Lung (tissue), 12 donors: ENCODE results near the gene FAM174C. TPM values are rescaled to one million over a fixed set of nuclear protein-coding genes. Genes with fewer than 3 reads are reported as not detected.

Experiments used
- ATAC-seq: fragments of 200-7000 bp; cut with Tn5 transposase; one replicate; pipeline ENCODE4 v1.9.1; 2020; ENCODE audit warnings: moderate number of reproducible peaks; ENCODE audit not compliant: insufficient read depth, low FRiP score
- DNase-seq, 3 donors: peaks; one replicate each; pipeline ENCODE4 v3.0.0-alpha.2; 2013 to 2017
- H3K27ac ChIP-seq, 2 donors: one replicate each; pipeline ENCODE4 v1.5.1; 2013; ENCODE audit warnings: mild to moderate bottlenecking in 2 of 2, moderate library complexity in 2 of 2, control low read depth in 1 of 2, inconsistent platforms in 1 of 2, low read depth in 1 of 2, low read length in 1 of 2
- H3K27me3 ChIP-seq, 3 donors: one replicate each; pipeline ENCODE4 v1.5.1; 2013; ENCODE audit warnings: low read length in 2 of 3; ENCODE audit not compliant: control insufficient read depth in 3 of 3, insufficient read depth in 3 of 3
- H3K36me3 ChIP-seq, 4 donors: one replicate each; pipeline ENCODE4 v1.5.1; 2013; ENCODE audit warnings: low read length in 4 of 4, mild to moderate bottlenecking in 1 of 4, moderate library complexity in 1 of 4; ENCODE audit not compliant: control insufficient read depth in 4 of 4, insufficient read depth in 4 of 4
- H3K4me1 ChIP-seq, 5 donors: one replicate each; pipeline ENCODE4 v1.5.1; 2013; ENCODE audit warnings: low read length in 5 of 5, mild to moderate bottlenecking in 2 of 5, moderate library complexity in 1 of 5; ENCODE audit not compliant: control insufficient read depth in 5 of 5, insufficient read depth in 5 of 5
- H3K4me3 ChIP-seq: one replicate; pipeline ENCODE4 v1.5.1; 2013; ENCODE audit warnings: mild to moderate bottlenecking, control low read depth, moderate library complexity
- H3K9ac ChIP-seq, 2 donors: one replicate each; pipeline ENCODE4 v1.5.1; 2013; ENCODE audit warnings: low read length in 2 of 2, control low read depth in 1 of 2; ENCODE audit not compliant: insufficient read depth in 1 of 2
- H3K9me3 ChIP-seq, 4 donors: one replicate each; pipeline ENCODE4 v1.5.1; 2013; ENCODE audit warnings: low read length in 3 of 4, mild to moderate bottlenecking in 1 of 4, moderate library complexity in 1 of 4; ENCODE audit not compliant: control insufficient read depth in 4 of 4, insufficient read depth in 3 of 4
- CTCF ChIP-seq: IDR thresholded peaks from 2 replicates; pipeline ENCODE4 v1.5.1; 2012; ENCODE audit warnings: mild to moderate bottlenecking; ENCODE audit errors: control extremely low read depth, extremely low read depth
- WGBS, 2 donors: extraction: QIAGEN DNeasy Blood & Tissue Kit; methylation state at CpG; one replicate each; pipeline ENCODE4 v1.1.7; 2013; 5-methylcytosine and 5-hydroxymethylcytosine counted together
- polyA plus RNA-seq, 2 donors: library from polyadenylated mRNA; stranded (reverse); fragments of 200-250 nt; gene quantifications; one replicate each; pipeline ENCODE4 v1.2.1, GENCODE V29; 2013
- total RNA-seq, 2 donors: library from RNA; depleted of rRNA in 1 of 2; stranded (reverse); fragments of >200 nt in 1 of 2; gene quantifications; one replicate each; pipeline ENCODE4 v1.2.1, GENCODE V29; 2014 to 2021
- donor health status: control.
- donor health status: control.
- donor health status: Bipolar disorder and iron deficiency.
- donor health status: healthy.
- donor health status: DM: yes; HTN: yes; CAD: no.

Gene FAM174C
- total and polyA plus RNA-seq, 4 donors: 17.5 to 89.3 (median 69.4) TPM

- H3K9ac ChIP-seq: no peak overlapping the region
- H3K27me3 ChIP-seq: no peaks in the 10 kb centered on the region
- H3K4me1 ChIP-seq: peaks cover 0 to 33% (median 12%) of the 10 kb centered on the region in 5 donors
- H3K27ac ChIP-seq: no peak overlapping the region
- 1 to 2% methylated on average over 32 to 60 of the region's 60 CpGs for WGBS, 2 donors
- TF ChIP-seq CTCF: no peak
- ATAC-seq (no peak), DNase-seq (peak; percentile 63 to 72 (median 68))
- H3K4me3 ChIP-seq: peak overlapping the region; percentile 29
- H3K36me3 ChIP-seq: no peaks in the 10 kb centered on the region
- no peaks in the 10 kb centered on the region for H3K9me3 ChIP-seq
These were observed 38.2 kb upstream of the FAM174C start for GRCh38 chr19:1237027-1237659.

GRCh38 chr19:1237754-1238368, 37.5 kb upstream of the FAM174C start, which contains the start of gene CBARP:
CBARP (minus strand) TSS chr19:1238005; CDS start chr19:1236100, 1,905 bp downstream.
- DNase-seq (peak in 2 of 3 donors; percentile 29 to 62), ATAC-seq (no peak)
- no peaks in the 10 kb centered on the region for H3K36me3 ChIP-seq
- 1% methylated on average over 44 to 87 of the region's 87 CpGs for WGBS, 2 donors
- H3K4me1 ChIP-seq: peaks cover 0 to 30% (median 7%) of the 10 kb centered on the region in 5 donors
- H3K9me3 ChIP-seq: no peaks in the 10 kb centered on the region
- no peak within 1 kb of the TSS for H3K9ac ChIP-seq
- peak within 1 kb of the TSS in 1 of 2 donors; percentile 18 for H3K27ac ChIP-seq
- H3K27me3 ChIP-seq: no peaks in the 10 kb centered on the region
- TF ChIP-seq CTCF: no peak
- peak within 1 kb of the TSS; percentile 29 for H3K4me3 ChIP-seq

GRCh38 chr19:1238369-1239303, 36.7 kb upstream of the FAM174C start:
- Histone ChIP-seq H3K9ac (no peak overlapping the region), H3K9me3 (no peaks in the 10 kb centered on the region), H3K27me3 (no peaks in the 10 kb centered on the region), H3K4me1 (peaks cover 0 to 29% (median 7%) of the 10 kb centered on the region in 5 donors), H3K36me3 (no peaks in the 10 kb centered on the region), H3K27ac (peak overlapping the region in 1 of 2 donors; percentile 18), H3K4me3 (no peak overlapping the region)
- ATAC-seq: no peak
- 65 to 70% methylated on average over 31 to 34 of the region's 34 CpGs for WGBS, 2 donors
- TF ChIP-seq CTCF: no peak
- DNase-seq: peak in 1 of 3 donors; percentile 7
